Effector memory CD8-positive, alpha-beta T cell (primary cell): Measurements from ENCODE around the gene SLC6A3.
A peak's percentile ranks its signal among the peaks of the same experiment; 100 is the strongest.
"Not testable (repeated sequence)": the region's sequence is repeated elsewhere in the genome, so short reads cannot be mapped to it uniquely, and the experiment has no call there.

ENCODE experiments used
- ATAC-seq: fragments of 150-1000 bp; cut with Tn5 transposase; replicated peaks from 2 replicates; pipeline ENCODE4 v1.10.0; 2021; ENCODE audit warnings: mild to moderate bottlenecking, moderate library complexity
- DNase-seq, 3 experiments: peaks; one replicate each; pipeline ENCODE4 v3.0.0; 2021
- H3K27ac Mint-ChIP-seq, 2 donors: one replicate each; pipeline ENCODE4 v1.8.0; 2022; ENCODE audit warnings: mild to moderate bottlenecking in 2 of 2, mixed read lengths in 2 of 2, moderate library complexity in 2 of 2
- H3K27me3 Mint-ChIP-seq, 2 donors: one replicate each; pipeline ENCODE4 v1.8.0; 2022; ENCODE audit warnings: mixed read lengths in 2 of 2
- H3K36me3 Mint-ChIP-seq: one replicate; pipeline ENCODE4 v1.8.0; 2022; ENCODE audit warnings: mild to moderate bottlenecking, moderate library complexity, mixed read lengths; ENCODE audit not compliant: insufficient read depth
- H3K4me1 Mint-ChIP-seq, 2 donors: one replicate each; pipeline ENCODE4 v1.8.0; 2022; ENCODE audit warnings: low read depth in 2 of 2, mixed read lengths in 2 of 2
- H3K4me3 Mint-ChIP-seq, 2 donors: one replicate each; pipeline ENCODE4 v1.8.0; 2022; ENCODE audit warnings: mild to moderate bottlenecking in 2 of 2, mixed read lengths in 2 of 2, moderate library complexity in 2 of 2
- H3K9me3 Mint-ChIP-seq, 2 donors: one replicate each; pipeline ENCODE4 v1.8.0; 2022; ENCODE audit warnings: mixed read lengths in 2 of 2

Gene SLC6A3

DNA sequence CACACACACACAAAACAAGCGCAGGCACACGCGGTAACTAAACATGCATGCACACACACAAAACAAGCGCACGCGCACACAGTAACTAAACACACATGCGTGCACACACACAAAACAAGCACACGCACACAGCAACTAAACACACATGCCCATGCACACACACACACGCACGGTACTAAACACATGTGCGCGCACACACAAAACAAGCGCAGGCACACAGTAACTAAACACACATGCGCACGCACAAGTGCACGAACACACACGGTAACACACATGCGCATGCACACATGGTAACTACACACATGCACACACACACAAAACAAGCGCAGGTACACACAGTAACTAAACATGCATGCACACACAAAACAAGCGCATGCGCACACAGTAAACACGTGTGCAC is 19.9 kb upstream of the SLC6A3 start:
- Mint-ChIP-seq H3K36me3 (peaks cover 61% of the 10 kb centered on the region), H3K4me3 (no peak overlapping the region), H3K9me3 (peaks cover 8 to 10% of the 10 kb centered on the region in 2 donors), H3K4me1 (peaks cover 3 to 9% of the 10 kb centered on the region in 2 donors), H3K27me3 (no peaks in the 10 kb centered on the region), H3K27ac (peak overlapping the region in 1 of 2 donors; percentile 38)
- ATAC-seq: no peak
- no peak for DNase-seq

GRCh38 chr5:1464511-1464910 is 19.3 kb upstream of the SLC6A3 start:
- Mint-ChIP-seq H3K4me3 (no peak overlapping the region), H3K4me1 (peaks cover 3 to 9% of the 10 kb centered on the region in 2 donors), H3K27ac (no peak overlapping the region), H3K9me3 (peaks cover 8 to 10% of the 10 kb centered on the region in 2 donors), H3K36me3 (peaks cover 61% of the 10 kb centered on the region), H3K27me3 (no peaks in the 10 kb centered on the region)
- ATAC-seq: no peak
- DNase-seq: no peak

- H3K36me3 Mint-ChIP-seq: peaks cover 61% of the 10 kb centered on the region
- peaks cover 8 to 10% of the 10 kb centered on the region in 2 donors for H3K9me3 Mint-ChIP-seq
- H3K4me3 Mint-ChIP-seq: no peak overlapping the region
- H3K4me1 Mint-ChIP-seq: peaks cover 3 to 9% of the 10 kb centered on the region in 2 donors
- H3K27ac Mint-ChIP-seq: no peak overlapping the region
- no peak for ATAC-seq
- DNase-seq: no peak
- no peaks in the 10 kb centered on the region for H3K27me3 Mint-ChIP-seq
Measured at GRCh38 chr5:1464096-1464446, 18.8 kb upstream of the SLC6A3 start.

- H3K27me3 Mint-ChIP-seq: no peaks in the 10 kb centered on the region
Measured at GRCh38 chr5:1463326-1464095, 18.3 kb upstream of the SLC6A3 start.

GRCh38 chr5:1462358-1462757 is 17.1 kb upstream of the SLC6A3 start:
- Mint-ChIP-seq H3K9me3 (peaks cover 8 to 10% of the 10 kb centered on the region in 2 donors), H3K4me3 (no peak overlapping the region), H3K4me1 (peaks cover 0 to 6% of the 10 kb centered on the region in 2 donors), H3K27ac (no peak overlapping the region), H3K27me3 (no peaks in the 10 kb centered on the region), H3K36me3 (peaks cover 58% of the 10 kb centered on the region)
- ATAC-seq (no peak), DNase-seq (no peak)

More at GRCh38 chr5:1463326-1464095, 18.3 kb upstream of the SLC6A3 start:
- peaks cover 8 to 10% of the 10 kb centered on the region in 2 donors for H3K9me3 Mint-ChIP-seq
- H3K27ac Mint-ChIP-seq: no peak overlapping the region
- ATAC-seq (no peak), DNase-seq (no peak)
- peaks cover 3 to 9% of the 10 kb centered on the region in 2 donors for H3K4me1 Mint-ChIP-seq
- H3K36me3 Mint-ChIP-seq: peaks cover 61% of the 10 kb centered on the region
- H3K4me3 Mint-ChIP-seq: no peak overlapping the region

DNA sequence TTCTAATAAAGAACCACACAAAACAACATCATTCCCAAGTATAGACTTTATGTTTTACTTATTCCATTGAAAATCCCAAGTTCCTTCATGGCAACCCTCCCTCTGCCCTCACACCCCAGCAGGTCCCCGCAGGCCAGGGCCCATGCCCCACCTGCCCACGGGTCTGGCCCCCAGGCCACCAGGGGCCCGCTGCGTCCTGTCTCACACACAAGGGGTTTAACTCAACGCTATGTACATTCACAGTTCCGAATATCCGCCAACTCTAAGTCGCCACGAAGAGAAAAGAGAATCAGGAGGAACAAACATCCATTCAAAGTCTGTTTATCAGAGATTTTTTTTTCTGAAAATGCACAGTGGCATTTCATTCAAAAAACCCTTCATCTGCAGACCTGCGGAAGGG is 16.2 kb upstream of the SLC6A3 start:
- H3K4me3 Mint-ChIP-seq: no peak overlapping the region
- ATAC-seq: no peak
- peak overlapping the region in 1 of 2 donors; percentile 2 for H3K27ac Mint-ChIP-seq
- H3K27me3 Mint-ChIP-seq: no peaks in the 10 kb centered on the region
- H3K9me3 Mint-ChIP-seq: peaks cover 10 to 12% of the 10 kb centered on the region in 2 donors
- peaks cover 0 to 6% of the 10 kb centered on the region in 2 donors for H3K4me1 Mint-ChIP-seq
- DNase-seq: no peak
- peaks cover 50% of the 10 kb centered on the region for H3K36me3 Mint-ChIP-seq

DNA sequence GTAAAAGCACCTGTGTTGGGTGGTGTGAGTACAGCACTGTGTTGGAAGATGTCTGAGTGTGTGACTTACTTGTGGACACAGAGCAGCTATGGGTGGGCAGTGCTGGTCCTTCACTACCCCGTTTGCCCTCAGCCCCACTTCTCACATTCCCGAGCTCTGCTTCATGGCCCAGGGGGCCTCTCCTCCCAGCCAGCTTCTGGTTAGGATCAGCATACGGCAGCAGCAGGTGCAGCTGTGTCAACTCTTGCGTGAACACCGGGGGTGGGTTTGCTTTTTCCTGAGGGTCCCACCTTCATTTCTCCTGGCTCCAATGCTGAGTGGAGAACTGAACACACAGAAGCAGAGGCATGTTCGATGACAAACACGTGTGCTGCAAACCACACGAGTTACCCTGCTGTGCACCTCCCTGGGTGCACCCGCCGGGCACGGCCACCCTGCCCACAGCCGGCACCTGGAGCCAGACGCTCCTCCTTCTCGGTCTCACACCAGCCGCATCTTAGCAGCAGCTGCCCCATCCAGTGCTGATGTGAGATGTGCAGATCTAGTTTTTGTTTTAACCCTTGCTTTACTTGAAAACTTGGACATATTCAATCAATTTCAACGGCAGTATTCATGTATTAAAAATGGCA is 14.9 kb upstream of the SLC6A3 start:
- peaks cover 8 to 10% of the 10 kb centered on the region in 2 donors for H3K9me3 Mint-ChIP-seq
- H3K27ac Mint-ChIP-seq: peak overlapping the region in 1 of 2 donors; percentile 2
- H3K4me1 Mint-ChIP-seq: peaks cover 0 to 6% of the 10 kb centered on the region in 2 donors
- no peaks in the 10 kb centered on the region for H3K27me3 Mint-ChIP-seq
- DNase-seq (no peak), ATAC-seq (no peak)
- H3K4me3 Mint-ChIP-seq: no peak overlapping the region
- peaks cover 44% of the 10 kb centered on the region for H3K36me3 Mint-ChIP-seq

GRCh38 chr5:1459435-1459834 is 14.2 kb upstream of the SLC6A3 start:
- ATAC-seq, H3K9me3 Mint-ChIP-seq, DNase-seq, H3K4me1 Mint-ChIP-seq, H3K27me3 Mint-ChIP-seq, H3K27ac Mint-ChIP-seq, H3K4me3 Mint-ChIP-seq: not testable (repeated sequence)
- H3K36me3 Mint-ChIP-seq: peaks cover 41% of the 10 kb centered on the region

DNA sequence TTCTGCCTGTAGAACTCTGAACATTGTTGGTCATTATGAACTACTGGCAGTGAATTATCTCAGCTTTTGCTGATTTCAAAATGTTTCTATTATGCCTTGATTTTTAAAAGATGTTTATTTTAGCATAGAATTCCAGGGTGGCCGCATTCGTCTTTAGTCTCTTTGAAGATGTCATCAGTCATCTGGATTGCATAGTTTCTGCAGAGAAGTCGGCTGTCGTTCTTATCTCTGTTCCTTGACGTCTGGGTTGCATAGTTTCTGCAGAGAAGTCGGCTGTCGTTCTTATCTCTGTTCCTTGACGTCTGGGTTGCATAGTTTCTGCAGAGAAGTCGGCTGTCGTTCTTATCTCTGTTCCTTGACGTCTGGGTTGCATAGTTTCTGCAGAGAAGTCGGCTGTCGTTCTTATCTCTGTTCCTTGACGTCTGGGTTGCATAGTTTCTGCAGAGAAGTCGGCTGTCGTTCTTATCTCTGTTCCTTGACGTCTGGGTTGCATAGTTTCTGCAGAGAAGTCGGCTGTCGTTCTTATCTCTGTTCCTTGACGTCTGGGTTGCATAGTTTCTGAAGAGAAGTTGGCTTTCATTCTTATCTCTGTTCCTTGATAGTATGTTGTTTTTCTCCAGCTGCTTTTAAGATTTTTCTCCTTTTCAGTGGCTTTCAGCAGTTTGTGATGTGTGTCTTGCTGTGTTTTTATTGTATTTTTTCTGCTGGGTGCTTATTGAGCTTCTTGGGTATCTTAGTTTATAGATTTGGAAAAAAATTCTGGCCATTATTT is 11.1 kb upstream of the SLC6A3 start:
- H3K4me1 Mint-ChIP-seq, H3K4me3 Mint-ChIP-seq, DNase-seq, ATAC-seq, H3K27ac Mint-ChIP-seq, H3K36me3 Mint-ChIP-seq: not testable (repeated sequence)
- Mint-ChIP-seq H3K27me3 (peaks cover 10 to 15% of the 10 kb centered on the region in 2 donors), H3K9me3 (peaks cover 8 to 11% of the 10 kb centered on the region in 2 donors)

GRCh38 chr5:1453613-1454012 is 8.4 kb upstream of the SLC6A3 start:
- H3K27me3 Mint-ChIP-seq: peaks cover 10 to 23% of the 10 kb centered on the region in 2 donors
- DNase-seq (no peak), ATAC-seq (no peak)
- peaks cover 8 to 11% of the 10 kb centered on the region in 2 donors for H3K9me3 Mint-ChIP-seq
- H3K27ac Mint-ChIP-seq: no peak overlapping the region
- no peaks in the 10 kb centered on the region for H3K36me3 Mint-ChIP-seq
- H3K4me1 Mint-ChIP-seq: peaks cover 7% of the 10 kb centered on the region in 2 donors
- H3K4me3 Mint-ChIP-seq: no peak overlapping the region

DNA sequence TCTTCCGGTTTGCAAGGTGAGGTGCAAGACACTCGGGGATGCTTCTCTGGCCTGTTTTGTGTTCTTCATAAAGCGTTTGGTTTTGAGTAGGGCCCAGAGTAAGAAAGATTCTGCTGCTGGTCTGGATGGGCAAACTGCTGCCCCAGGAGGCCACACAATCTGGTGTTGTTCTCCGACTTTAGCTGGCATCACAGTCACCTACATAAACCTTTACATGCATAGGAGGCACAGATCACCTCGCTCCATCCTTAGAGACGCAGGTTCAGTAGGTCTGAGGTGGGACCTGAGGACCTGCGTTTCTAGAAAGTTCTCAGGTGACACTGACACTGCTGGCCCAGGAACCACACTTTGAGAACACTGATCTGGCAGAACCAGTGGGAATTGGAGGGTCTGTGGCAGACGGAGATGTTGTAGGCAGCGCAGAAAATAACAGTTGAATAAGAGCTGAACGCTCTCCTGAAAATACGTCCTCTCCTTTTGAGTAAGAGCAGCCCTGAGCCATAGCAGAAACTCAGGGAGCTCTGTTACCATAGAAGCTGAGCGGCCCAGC is 3.9 kb upstream of the SLC6A3 start:
- Mint-ChIP-seq H3K27me3 (peaks cover 17 to 50% of the 10 kb centered on the region in 2 donors), H3K4me3 (peak overlapping the region in 1 of 2 donors; percentile 51), H3K4me1 (peaks cover 26 to 31% of the 10 kb centered on the region in 2 donors), H3K9me3 (peaks cover 4 to 10% of the 10 kb centered on the region in 2 donors), H3K27ac (peak overlapping the region in 1 of 2 donors; percentile 16), H3K36me3 (no peaks in the 10 kb centered on the region)
- ATAC-seq (no peak), DNase-seq (no peak)

GRCh38 chr5:1448511-1449011 is 3.3 kb upstream of the SLC6A3 start:
- H3K4me1 Mint-ChIP-seq: peaks cover 29 to 34% of the 10 kb centered on the region in 2 donors
- peak; percentile 73 for ATAC-seq
- peak overlapping the region; percentile 16 to 69 for H3K27ac Mint-ChIP-seq
- peaks cover 2 to 4% of the 10 kb centered on the region in 2 donors for H3K9me3 Mint-ChIP-seq
- peaks cover 21 to 50% of the 10 kb centered on the region in 2 donors for H3K27me3 Mint-ChIP-seq
- H3K36me3 Mint-ChIP-seq: no peaks in the 10 kb centered on the region
- peak in 1 of 3 experiments; percentile 13 for DNase-seq
- peak overlapping the region; percentile 51 to 56 for H3K4me3 Mint-ChIP-seq
